T-helper 9 cell (primary cell): Measurements from ENCODE around the gene ARF6.
"Not testable (repeated sequence)": the region's sequence is repeated elsewhere in the genome, so short reads cannot be mapped to it uniquely, and the experiment has no call there.

Experiments
- DNase-seq: peaks from one replicate; pipeline ENCODE4 v3.0.0-alpha.2; 2020
- total RNA-seq, 2 donors: gene quantifications; one replicate each; lab custom pipeline; 2026; lab: John Stamatoyannopoulos, UW

ARF6 gene
- 357 to 368 reads per million in 2 donors for total RNA-seq

GRCh38 chr14:49892636-49893308 lies at the start of gene ARF6:
Gene ARF6 (plus strand): TSS chr14:49893082. CDS start chr14:49893737, 655 bp downstream.
- peak; percentile 90 for DNase-seq

- no peak for DNase-seq
Observed at GRCh38 chr14:49849213-49849847, 43.6 kb upstream of the ARF6 start.

- DNase-seq, result no peak
Observed at GRCh38 chr14:49851813-49852212, 41.1 kb upstream of the ARF6 start.

- peak; percentile 70 for DNase-seq
Observed at GRCh38 chr14:49852301-49853157, 40.4 kb upstream of the ARF6 start, which contains the start of gene NEMF. Gene NEMF (minus strand): TSS chr14:49852788. CDS start chr14:49852753, 35 bp downstream.

- no peak for DNase-seq
Observed at GRCh38 chr14:49853158-49853477, 39.8 kb upstream of the ARF6 start.

GRCh38 chr14:49853572-49854375 lies 39.1 kb upstream of the ARF6 start:
- peak; percentile 53 for DNase-seq

- no peak for DNase-seq
Observed at GRCh38 chr14:49857427-49858003, 35.4 kb upstream of the ARF6 start.

GRCh38 chr14:49858383-49858782 lies 34.5 kb upstream of the ARF6 start:
- DNase-seq, result no peak

- no peak for DNase-seq
Observed at GRCh38 chr14:49860988-49861698, 31.7 kb upstream of the ARF6 start.

GRCh38 chr14:49861699-49862088 lies 31.2 kb upstream of the ARF6 start:
- peak; percentile 33 for DNase-seq

- peak; percentile 75 for DNase-seq
Observed at GRCh38 chr14:49862089-49862673, 30.7 kb upstream of the ARF6 start.

- DNase-seq, result no peak
Observed at GRCh38 chr14:49863487-49864281, 29.2 kb upstream of the ARF6 start.

GRCh38 chr14:49865431-49865859 lies 27.4 kb upstream of the ARF6 start:
- DNase-seq, result peak; percentile 77

GRCh38 chr14:49867831-49868719 lies 24.8 kb upstream of the ARF6 start:
- peak; percentile 99 for DNase-seq

- no peak for DNase-seq
Observed at GRCh38 chr14:49868720-49869114, 24.2 kb upstream of the ARF6 start.

- no peak for DNase-seq
Observed at GRCh38 chr14:49870908-49871307, 22.0 kb upstream of the ARF6 start.

GRCh38 chr14:49873548-49873947 lies 19.3 kb upstream of the ARF6 start:
- not testable (repeated sequence) for DNase-seq

- DNase-seq, result no peak
Observed at GRCh38 chr14:49875640-49876198, 17.2 kb upstream of the ARF6 start.
